HUES6 (cell line): Measurements from ENCODE around the gene MSANTD1.

ENCODE experiments used
- H3K27ac ChIP-seq: 2 replicates; pipeline ENCODE4 v1.7.0; 2013; ENCODE audit warnings: low read depth, mild to moderate bottlenecking, low read length, inconsistent platforms
- H3K27me3 ChIP-seq: 2 replicates; pipeline ENCODE4 v1.6.1; 2013; ENCODE audit warnings: low read length; ENCODE audit not compliant: control insufficient read depth, insufficient read depth
- H3K36me3 ChIP-seq: 2 replicates; pipeline ENCODE4 v1.6.1; 2013; ENCODE audit warnings: low read length; ENCODE audit not compliant: control insufficient read depth, insufficient read depth
- H3K4me1 ChIP-seq: 2 replicates; pipeline ENCODE4 v1.6.1; 2013; ENCODE audit warnings: low read length; ENCODE audit not compliant: control insufficient read depth, insufficient read depth
- H3K4me3 ChIP-seq: 2 replicates; pipeline ENCODE4 v1.5.1; 2013; ENCODE audit warnings: low read depth, low read length
- H3K9ac ChIP-seq: one replicate; pipeline ENCODE4 v1.6.1; 2013; ENCODE audit warnings: mild to moderate bottlenecking, low read length
- H3K9me3 ChIP-seq: 2 replicates; pipeline ENCODE4 v1.6.1; 2013; ENCODE audit warnings: low read depth, low read length; ENCODE audit not compliant: control insufficient read depth, insufficient read depth

MSANTD1 gene

GRCh38 chr4:3243136-3243780 lies 5.7 kb upstream of the MSANTD1 start:
- Histone ChIP-seq H3K4me1 (peaks cover 7% of the 10 kb centered on the region; the same call in 1 of the 2 replicates), H3K9me3 (no peaks in the 10 kb centered on the region), H3K4me3 (no peak overlapping the region), H3K9ac (no peak overlapping the region), H3K27ac (no peak overlapping the region), H3K36me3 (peaks cover 52% of the 10 kb centered on the region), H3K27me3 (peaks cover 2% of the 10 kb centered on the region; the same call in 1 of the 2 replicates)

GRCh38 chr4:3244002-3244401 lies 5.0 kb upstream of the MSANTD1 start:
- H3K36me3 ChIP-seq = peaks cover 45% of the 10 kb centered on the region
- H3K4me1 ChIP-seq = peaks cover 6% of the 10 kb centered on the region; the same call in 1 of the 2 replicates
- no peaks in the 10 kb centered on the region for H3K27me3 ChIP-seq
- no peak overlapping the region for H3K4me3 ChIP-seq
- no peak overlapping the region for H3K9ac ChIP-seq
- H3K9me3 ChIP-seq = no peaks in the 10 kb centered on the region
- H3K27ac ChIP-seq = no peak overlapping the region

- peaks cover 6% of the 10 kb centered on the region; the same call in 1 of the 2 replicates for H3K4me1 ChIP-seq
- no peak overlapping the region for H3K4me3 ChIP-seq
- H3K9me3 ChIP-seq = no peaks in the 10 kb centered on the region
- no peak overlapping the region for H3K9ac ChIP-seq
- H3K27ac ChIP-seq = no peak overlapping the region
- no peaks in the 10 kb centered on the region for H3K27me3 ChIP-seq
- H3K36me3 ChIP-seq = peaks cover 38% of the 10 kb centered on the region
Measured at GRCh38 chr4:3244747-3245146, 4.2 kb upstream of the MSANTD1 start.

- Histone ChIP-seq H3K36me3 (peaks cover 29% of the 10 kb centered on the region), H3K4me3 (no peak overlapping the region), H3K27ac (no peak overlapping the region), H3K27me3 (no peaks in the 10 kb centered on the region), H3K9ac (no peak overlapping the region), H3K4me1 (peaks cover 10% of the 10 kb centered on the region), H3K9me3 (no peaks in the 10 kb centered on the region)
Measured at GRCh38 chr4:3245676-3246075, 3.3 kb upstream of the MSANTD1 start.

GRCh38 chr4:3246458-3247398 lies 2.2 kb upstream of the MSANTD1 start:
- H3K9ac ChIP-seq = no peak overlapping the region
- no peak overlapping the region for H3K4me3 ChIP-seq
- H3K27ac ChIP-seq = no peak overlapping the region
- no peaks in the 10 kb centered on the region for H3K9me3 ChIP-seq
- H3K4me1 ChIP-seq = peaks cover 12% of the 10 kb centered on the region
- H3K36me3 ChIP-seq = peaks cover 19% of the 10 kb centered on the region
- H3K27me3 ChIP-seq = no peaks in the 10 kb centered on the region

- Histone ChIP-seq H3K4me3 (no peak overlapping the region), H3K27ac (no peak overlapping the region), H3K9ac (no peak overlapping the region), H3K36me3 (peaks cover 11% of the 10 kb centered on the region; the same call in 1 of the 2 replicates), H3K27me3 (no peaks in the 10 kb centered on the region), H3K9me3 (no peaks in the 10 kb centered on the region), H3K4me1 (peaks cover 12% of the 10 kb centered on the region)
Measured at GRCh38 chr4:3247399-3248177, 1.4 kb upstream of the MSANTD1 start.

GRCh38 chr4:3248178-3248480 lies 830 bp upstream of the MSANTD1 start:
- Histone ChIP-seq H3K4me3 (no peak overlapping the region), H3K27me3 (no peaks in the 10 kb centered on the region), H3K9me3 (no peaks in the 10 kb centered on the region), H3K27ac (no peak overlapping the region), H3K9ac (no peak overlapping the region), H3K4me1 (peaks cover 12% of the 10 kb centered on the region), H3K36me3 (peaks cover 6% of the 10 kb centered on the region; the same call in 1 of the 2 replicates)

GRCh38 chr4:3249711-3250437 lies 915 bp downstream of the MSANTD1 start:
- Histone ChIP-seq H3K9ac (no peak overlapping the region), H3K27me3 (no peaks in the 10 kb centered on the region)

GRCh38 chr4:3250438-3250955 lies 1.5 kb downstream of the MSANTD1 start:
- H3K9ac ChIP-seq = no peak overlapping the region
- H3K4me1 ChIP-seq = peaks cover 12% of the 10 kb centered on the region
- no peak overlapping the region for H3K4me3 ChIP-seq
- no peaks in the 10 kb centered on the region for H3K27me3 ChIP-seq
- no peaks in the 10 kb centered on the region for H3K9me3 ChIP-seq
- no peak overlapping the region for H3K27ac ChIP-seq
- no peaks in the 10 kb centered on the region for H3K36me3 ChIP-seq

More at GRCh38 chr4:3249711-3250437, 915 bp downstream of the MSANTD1 start:
- Histone ChIP-seq H3K36me3 (no peaks in the 10 kb centered on the region), H3K27ac (no peak overlapping the region), H3K9me3 (no peaks in the 10 kb centered on the region), H3K4me1 (peaks cover 12% of the 10 kb centered on the region), H3K4me3 (no peak overlapping the region)

- Histone ChIP-seq H3K36me3 (no peaks in the 10 kb centered on the region), H3K4me3 (no peak overlapping the region), H3K27me3 (no peaks in the 10 kb centered on the region), H3K9ac (no peak overlapping the region), H3K9me3 (no peaks in the 10 kb centered on the region), H3K4me1 (peaks cover 12% of the 10 kb centered on the region), H3K27ac (no peak overlapping the region)
Measured at GRCh38 chr4:3250956-3251690, 2.2 kb downstream of the MSANTD1 start.
